Muscle layer of colon (tissue), 2 donors: ENCODE results near the gene WBP4.
A peak's percentile ranks its signal among the peaks of the same experiment; 100 is the strongest.

Experiments
- H3K27ac ChIP-seq: one replicate; pipeline ENCODE4 v1.7.0; 2013; ENCODE audit warnings: low read depth, mild to moderate bottlenecking, low read length, moderate library complexity
- H3K27me3 ChIP-seq, 2 donors: one replicate each; pipeline ENCODE4 v1.7.0; 2013; ENCODE audit warnings: low read length in 2 of 2, mild to moderate bottlenecking in 2 of 2; ENCODE audit not compliant: insufficient read depth in 2 of 2, control insufficient read depth in 1 of 2
- H3K36me3 ChIP-seq: one replicate; pipeline ENCODE4 v1.7.0; 2013; ENCODE audit warnings: mild to moderate bottlenecking, low read length; ENCODE audit not compliant: insufficient read depth
- H3K4me1 ChIP-seq: one replicate; pipeline ENCODE4 v1.7.0; 2013; ENCODE audit warnings: mild to moderate bottlenecking, low read length; ENCODE audit not compliant: insufficient read depth
- H3K4me3 ChIP-seq, 2 donors: one replicate each; pipeline ENCODE4 v1.7.0; 2013; ENCODE audit warnings: low read length in 2 of 2, low read depth in 1 of 2, mild to moderate bottlenecking in 1 of 2, moderate library complexity in 1 of 2
- H3K9ac ChIP-seq: one replicate; pipeline ENCODE4 v1.7.0; 2013; ENCODE audit warnings: low read length
- H3K9me3 ChIP-seq: one replicate; pipeline ENCODE4 v1.7.0; 2013; ENCODE audit warnings: mild to moderate bottlenecking, low read length
- donor health status: abdominal sarcoma.
- donor health status: Adenocarcinoma of cecum.

Gene WBP4

GRCh38 chr13:41049480-41050440, 11.5 kb upstream of the WBP4 start:
- H3K27me3 ChIP-seq, result no peaks in the 10 kb centered on the region
- H3K9me3 ChIP-seq, result no peaks in the 10 kb centered on the region
- no peak overlapping the region for H3K4me3 ChIP-seq
- H3K36me3 ChIP-seq, result no peaks in the 10 kb centered on the region
- no peak overlapping the region for H3K27ac ChIP-seq
- H3K4me1 ChIP-seq, result peaks cover 29% of the 10 kb centered on the region
- H3K9ac ChIP-seq, result no peak overlapping the region

GRCh38 chr13:41052441-41052840, 8.9 kb upstream of the WBP4 start:
- H3K4me3 ChIP-seq, result no peak overlapping the region
- H3K27ac ChIP-seq, result no peak overlapping the region
- no peaks in the 10 kb centered on the region for H3K36me3 ChIP-seq
- H3K9ac ChIP-seq, result no peak overlapping the region
- H3K27me3 ChIP-seq, result no peaks in the 10 kb centered on the region
- H3K4me1 ChIP-seq, result peaks cover 50% of the 10 kb centered on the region
- no peaks in the 10 kb centered on the region for H3K9me3 ChIP-seq

GRCh38 chr13:41053384-41053826, 7.9 kb upstream of the WBP4 start:
- Histone ChIP-seq H3K9ac (no peak overlapping the region), H3K4me1 (peaks cover 58% of the 10 kb centered on the region), H3K9me3 (no peaks in the 10 kb centered on the region), H3K27me3 (no peaks in the 10 kb centered on the region), H3K4me3 (no peak overlapping the region), H3K36me3 (no peaks in the 10 kb centered on the region), H3K27ac (no peak overlapping the region)

- H3K27ac ChIP-seq, result peak overlapping the region; percentile 3
- no peaks in the 10 kb centered on the region for H3K36me3 ChIP-seq
- no peak overlapping the region for H3K4me3 ChIP-seq
- no peaks in the 10 kb centered on the region for H3K27me3 ChIP-seq
- no peaks in the 10 kb centered on the region for H3K9me3 ChIP-seq
- peaks cover 61% of the 10 kb centered on the region for H3K4me1 ChIP-seq
- no peak overlapping the region for H3K9ac ChIP-seq
Measured at GRCh38 chr13:41054212-41054877, 7.0 kb upstream of the WBP4 start.

- no peak overlapping the region for H3K4me3 ChIP-seq
- no peaks in the 10 kb centered on the region for H3K9me3 ChIP-seq
- H3K36me3 ChIP-seq, result no peaks in the 10 kb centered on the region
- H3K27me3 ChIP-seq, result no peaks in the 10 kb centered on the region
- H3K27ac ChIP-seq, result peak overlapping the region; percentile 3
- H3K4me1 ChIP-seq, result peaks cover 59% of the 10 kb centered on the region
- no peak overlapping the region for H3K9ac ChIP-seq
Measured at GRCh38 chr13:41054919-41055619, 6.2 kb upstream of the WBP4 start.

- Histone ChIP-seq H3K4me1 (peaks cover 58% of the 10 kb centered on the region), H3K36me3 (no peaks in the 10 kb centered on the region), H3K27ac (no peak overlapping the region), H3K9me3 (no peaks in the 10 kb centered on the region), H3K27me3 (no peaks in the 10 kb centered on the region), H3K4me3 (no peak overlapping the region), H3K9ac (no peak overlapping the region)
Measured at GRCh38 chr13:41056194-41056593, 5.1 kb upstream of the WBP4 start.

- Histone ChIP-seq H3K4me1 (peaks cover 58% of the 10 kb centered on the region), H3K27ac (no peak overlapping the region), H3K9me3 (no peaks in the 10 kb centered on the region), H3K9ac (no peak overlapping the region), H3K4me3 (no peak overlapping the region), H3K36me3 (no peaks in the 10 kb centered on the region), H3K27me3 (no peaks in the 10 kb centered on the region)
Measured at GRCh38 chr13:41056826-41057711, 4.2 kb upstream of the WBP4 start.

- Histone ChIP-seq H3K27me3 (no peaks in the 10 kb centered on the region), H3K9ac (peak overlapping the region; percentile 97), H3K9me3 (no peaks in the 10 kb centered on the region), H3K27ac (peak overlapping the region; percentile 95), H3K4me1 (peaks cover 62% of the 10 kb centered on the region), H3K36me3 (no peaks in the 10 kb centered on the region), H3K4me3 (peak overlapping the region in 1 of 2 donors; percentile 94)
Measured at GRCh38 chr13:41058295-41059070, 2.8 kb upstream of the WBP4 start.

GRCh38 chr13:41059456-41060081, 1.7 kb upstream of the WBP4 start:
- peak overlapping the region; percentile 97 for H3K9ac ChIP-seq
- no peaks in the 10 kb centered on the region for H3K36me3 ChIP-seq
- H3K4me1 ChIP-seq, result peaks cover 64% of the 10 kb centered on the region
- peak overlapping the region; percentile 38 to 94 for H3K4me3 ChIP-seq
- H3K9me3 ChIP-seq, result no peaks in the 10 kb centered on the region
- H3K27ac ChIP-seq, result peak overlapping the region; percentile 95
- H3K27me3 ChIP-seq, result no peaks in the 10 kb centered on the region
